ENCODE data around the gene CAPN3. TPM values are rescaled to one million over a fixed set of nuclear protein-coding genes. Genes with fewer than 3 reads are reported as not detected.
A peak's percentile ranks its signal among the peaks of the same experiment; 100 is the strongest.

The CAPN3 gene
- total and polyA plus RNA-seq, 12 donors: 3.3 to 72.9 (median 8.5) TPM

DNA sequence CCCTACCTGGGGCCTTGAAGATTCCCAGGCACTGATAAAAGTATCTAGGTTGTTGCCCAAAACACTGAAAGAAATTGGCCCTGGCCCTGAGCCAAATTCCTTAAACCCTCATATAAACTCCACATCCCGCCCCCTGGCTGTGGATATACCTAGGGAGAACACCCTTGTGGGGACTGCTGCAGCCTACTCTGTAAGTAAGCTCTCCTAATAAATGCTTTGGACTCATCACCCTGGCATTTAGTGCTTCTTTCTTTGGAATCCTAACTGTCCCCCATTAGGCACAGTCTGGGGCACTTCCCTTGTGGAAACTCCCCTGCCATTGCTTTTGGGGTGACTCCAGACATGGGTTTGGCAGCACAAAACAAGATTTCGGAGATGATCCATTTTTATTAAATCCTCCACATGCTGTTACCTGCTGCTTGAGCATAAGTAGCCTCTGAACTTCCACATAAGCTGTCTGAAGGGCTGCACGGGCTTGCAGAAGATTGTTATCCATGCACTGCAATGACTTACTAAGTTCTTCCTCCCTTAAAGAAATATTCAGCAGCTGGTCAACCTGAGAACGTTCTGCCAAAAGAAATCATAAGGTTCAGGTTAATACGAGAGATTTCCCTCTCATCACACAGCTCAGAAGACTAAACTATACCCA is 85.2 kb downstream of the CAPN3 start:
- intact Hi-C loops (cut with DNase I): no loop called here
- Histone ChIP-seq H3K4me1 (replicated peaks in 1 of 2) (no peaks in the 10 kb centered on the region), H3K4me3 (no peak overlapping the region), H3K27ac (no peak overlapping the region), H3K9me3 (replicated peaks in 1 of 3) (no peaks in the 10 kb centered on the region), H3K27me3 (no peaks in the 10 kb centered on the region), H3K36me3 (replicated peaks in 1 of 2) (peaks cover 0 to 65% of the 10 kb centered on the region in 2 donors)
- 88 to 92% (median 89%) methylated on average over 5 of the region's 5 CpGs for WGBS, 4 donors
- DNase-seq: peak in 1 of 7 donors; percentile 23
- no peak for TF ChIP-seq POLR2A (IDR thresholded peaks at IDR 0.05)
- TF ChIP-seq, protein P1, sequence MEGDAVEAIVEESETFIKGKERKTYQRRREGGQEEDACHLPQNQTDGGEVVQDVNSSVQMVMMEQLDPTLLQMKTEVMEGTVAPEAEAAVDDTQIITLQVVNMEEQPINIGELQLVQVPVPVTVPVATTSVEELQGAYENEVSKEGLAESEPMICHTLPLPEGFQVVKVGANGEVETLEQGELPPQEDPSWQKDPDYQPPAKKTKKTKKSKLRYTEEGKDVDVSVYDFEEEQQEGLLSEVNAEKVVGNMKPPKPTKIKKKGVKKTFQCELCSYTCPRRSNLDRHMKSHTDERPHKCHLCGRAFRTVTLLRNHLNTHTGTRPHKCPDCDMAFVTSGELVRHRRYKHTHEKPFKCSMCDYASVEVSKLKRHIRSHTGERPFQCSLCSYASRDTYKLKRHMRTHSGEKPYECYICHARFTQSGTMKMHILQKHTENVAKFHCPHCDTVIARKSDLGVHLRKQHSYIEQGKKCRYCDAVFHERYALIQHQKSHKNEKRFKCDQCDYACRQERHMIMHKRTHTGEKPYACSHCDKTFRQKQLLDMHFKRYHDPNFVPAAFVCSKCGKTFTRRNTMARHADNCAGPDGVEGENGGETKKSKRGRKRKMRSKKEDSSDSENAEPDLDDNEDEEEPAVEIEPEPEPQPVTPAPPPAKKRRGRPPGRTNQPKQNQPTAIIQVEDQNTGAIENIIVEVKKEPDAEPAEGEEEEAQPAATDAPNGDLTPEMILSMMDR (IDR thresholded peaks at IDR 0.05): no peak

DNA sequence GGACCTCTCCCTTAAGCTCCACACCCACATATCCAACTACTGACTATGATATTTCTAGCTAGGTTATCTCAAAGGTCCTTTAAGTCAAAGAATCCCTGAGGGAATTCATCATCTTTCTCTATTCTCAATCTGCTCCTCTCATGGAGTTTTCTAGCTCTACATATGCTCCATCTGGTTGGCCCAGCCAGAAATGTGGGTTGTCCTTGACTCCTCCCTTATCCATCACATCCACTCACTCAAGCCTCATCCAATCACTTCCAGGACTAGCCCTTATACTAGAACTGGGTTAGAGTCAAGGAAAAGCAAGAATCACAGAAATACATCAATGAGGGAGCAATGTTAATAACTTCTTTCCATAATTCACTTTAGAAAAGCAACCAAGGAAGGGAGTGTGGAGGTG is 86.2 kb downstream of the CAPN3 start:
- no peaks in the 10 kb centered on the region for H3K9me3 ChIP-seq (replicated peaks in 1 of 3)
- TF ChIP-seq POLR2A (IDR thresholded peaks at IDR 0.05): no peak
- TF ChIP-seq, protein P1 (IDR thresholded peaks at IDR 0.05): no peak
- no peak overlapping the region for H3K4me3 ChIP-seq
- no peak for DNase-seq
- H3K27me3 ChIP-seq: no peaks in the 10 kb centered on the region
- intact Hi-C loops (cut with DNase I): no loop called here
- no peaks in the 10 kb centered on the region for H3K4me1 ChIP-seq (replicated peaks in 1 of 2)
- peaks cover 0 to 74% of the 10 kb centered on the region in 2 donors for H3K36me3 ChIP-seq (replicated peaks in 1 of 2)
- no peak overlapping the region for H3K27ac ChIP-seq

DNA sequence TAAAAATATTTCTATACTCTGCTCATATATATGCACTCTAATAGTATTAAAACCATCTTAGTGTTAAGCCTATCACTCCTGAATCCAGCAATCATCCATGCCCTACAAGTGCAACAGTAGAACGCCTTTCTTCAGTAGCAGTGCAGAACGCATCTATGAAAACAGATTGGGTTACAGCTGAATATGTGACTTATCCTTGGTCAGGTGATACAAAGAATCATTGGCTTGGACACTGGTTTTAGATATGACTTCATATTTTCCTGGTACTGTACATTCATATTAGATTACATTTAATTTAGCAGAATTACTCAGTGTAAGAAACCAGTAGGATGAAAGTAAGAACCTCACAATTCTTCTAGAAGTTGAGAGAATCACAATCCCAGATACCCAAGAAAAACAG is 88.3 kb downstream of the CAPN3 start:
- 89 to 97% (median 95%) methylated on average over 2 of the region's 2 CpGs for WGBS, 4 donors
- no peak for DNase-seq
- TF ChIP-seq POLR2A (IDR thresholded peaks at IDR 0.05): no peak
- TF ChIP-seq, protein P1 (IDR thresholded peaks at IDR 0.05): no peak
- H3K27ac ChIP-seq: no peak overlapping the region
- no peaks in the 10 kb centered on the region for H3K9me3 ChIP-seq (replicated peaks in 1 of 3)
- H3K36me3 ChIP-seq (replicated peaks in 1 of 2): peaks cover 0 to 74% of the 10 kb centered on the region in 2 donors
- H3K4me3 ChIP-seq: no peak overlapping the region
- no peaks in the 10 kb centered on the region for H3K4me1 ChIP-seq (replicated peaks in 1 of 2)
- intact Hi-C loops (cut with DNase I): no loop called here
- H3K27me3 ChIP-seq: no peaks in the 10 kb centered on the region

GRCh38 chr15:42448281-42448680 is 89.0 kb downstream of the CAPN3 start:
- Histone ChIP-seq H3K27ac (no peak overlapping the region), H3K36me3 (replicated peaks in 1 of 2) (peaks cover 0 to 74% of the 10 kb centered on the region in 2 donors), H3K9me3 (replicated peaks in 1 of 3) (no peaks in the 10 kb centered on the region), H3K4me3 (no peak overlapping the region), H3K4me1 (replicated peaks in 1 of 2) (no peaks in the 10 kb centered on the region), H3K27me3 (no peaks in the 10 kb centered on the region)
- DNase-seq: no peak
- WGBS, 4 donors: 97 to 100% (median 98%) methylated on average over 5 to 6 of the region's 6 CpGs
- no peak for TF ChIP-seq POLR2A (IDR thresholded peaks at IDR 0.05)
- TF ChIP-seq, protein P1 (IDR thresholded peaks at IDR 0.05): no peak
- intact Hi-C loops (cut with DNase I): no loop called here
